ENCODE measurements around the gene ZIC2. TPM values are rescaled to one million over a fixed set of nuclear protein-coding genes. Genes with fewer than 3 reads are reported as not detected.

Gene ZIC2
- total RNA-seq, 1 experiment from 2014 or later = 305 TPM

GRCh38 chr13:99953138-99953755, 28.3 kb upstream of the ZIC2 start:
- DNase-seq (ENCODE audit: low spot score) = no peak
- BruUV-seq (replicated peaks) = no TSS peak
- no peak overlapping the region for H3K4me3 ChIP-seq (ENCODE audit: low read depth, low read length, poor library complexity, severe bottlenecking)
- no peaks in the 10 kb centered on the region for H3K36me3 ChIP-seq (ENCODE audit: insufficient read depth, low read length, poor library complexity, severe bottlenecking)
- ChIA-PET CTCF (no interaction called here), POLR2A (ENCODE audit: low non-redundant PET) (interaction anchor here (0.6 kb wide), 1 partner anchor 283 kb away, joined by 4 read pairs; no protein-coding TSS in a partner anchor)
- TF ChIP-seq EZH2 (IDR thresholded peaks at IDR 0.05; ENCODE audit: borderline replicate concordance, low read depth, low read length, poor library complexity, severe bottlenecking) (no peak), CTCF (conservative IDR thresholded peaks at IDR 0.05; ENCODE audit: low read depth, low read length) (no peak)
- H3K4me1 ChIP-seq (ENCODE audit: insufficient read depth, low read length, poor library complexity, severe bottlenecking) = peaks cover 22% of the 10 kb centered on the region
- H3K27ac ChIP-seq (ENCODE audit: low read depth, low read length, poor library complexity, severe bottlenecking) = no peak overlapping the region
- intact Hi-C loops (cut with micrococcal nuclease; ENCODE audit: unreplicated experiment) = no loop called here
- H3K9me3 ChIP-seq (ENCODE audit: low read depth, low read length, poor library complexity, severe bottlenecking) = no peaks in the 10 kb centered on the region
- H3K27me3 ChIP-seq (replicated peaks; ENCODE audit: insufficient read depth, low read depth, low read length, poor library complexity) = no peaks in the 10 kb centered on the region

GRCh38 chr13:99955107-99955746, 26.4 kb upstream of the ZIC2 start:
- ChIA-PET POLR2A (ENCODE audit: low non-redundant PET) (no interaction called here), CTCF (no interaction called here)
- Histone ChIP-seq H3K36me3 (ENCODE audit: insufficient read depth, low read length, poor library complexity, severe bottlenecking) (no peaks in the 10 kb centered on the region), H3K27me3 (replicated peaks; ENCODE audit: insufficient read depth, low read depth, low read length, poor library complexity) (no peaks in the 10 kb centered on the region), H3K4me3 (ENCODE audit: low read depth, low read length, poor library complexity, severe bottlenecking) (peak overlapping the region; percentile 48), H3K27ac (ENCODE audit: low read depth, low read length, poor library complexity, severe bottlenecking) (peak overlapping the region; percentile 52), H3K9me3 (ENCODE audit: low read depth, low read length, poor library complexity, severe bottlenecking) (no peaks in the 10 kb centered on the region), H3K4me1 (ENCODE audit: insufficient read depth, low read length, poor library complexity, severe bottlenecking) (peaks cover 12% of the 10 kb centered on the region)
- no TSS peak for BruUV-seq (replicated peaks)
- intact Hi-C loops (cut with micrococcal nuclease; ENCODE audit: unreplicated experiment) = no loop called here
- no peak for TF ChIP-seq EZH2 (IDR thresholded peaks at IDR 0.05; ENCODE audit: borderline replicate concordance, low read depth, low read length, poor library complexity, severe bottlenecking)
- DNase-seq (ENCODE audit: low spot score) = no peak

DNA sequence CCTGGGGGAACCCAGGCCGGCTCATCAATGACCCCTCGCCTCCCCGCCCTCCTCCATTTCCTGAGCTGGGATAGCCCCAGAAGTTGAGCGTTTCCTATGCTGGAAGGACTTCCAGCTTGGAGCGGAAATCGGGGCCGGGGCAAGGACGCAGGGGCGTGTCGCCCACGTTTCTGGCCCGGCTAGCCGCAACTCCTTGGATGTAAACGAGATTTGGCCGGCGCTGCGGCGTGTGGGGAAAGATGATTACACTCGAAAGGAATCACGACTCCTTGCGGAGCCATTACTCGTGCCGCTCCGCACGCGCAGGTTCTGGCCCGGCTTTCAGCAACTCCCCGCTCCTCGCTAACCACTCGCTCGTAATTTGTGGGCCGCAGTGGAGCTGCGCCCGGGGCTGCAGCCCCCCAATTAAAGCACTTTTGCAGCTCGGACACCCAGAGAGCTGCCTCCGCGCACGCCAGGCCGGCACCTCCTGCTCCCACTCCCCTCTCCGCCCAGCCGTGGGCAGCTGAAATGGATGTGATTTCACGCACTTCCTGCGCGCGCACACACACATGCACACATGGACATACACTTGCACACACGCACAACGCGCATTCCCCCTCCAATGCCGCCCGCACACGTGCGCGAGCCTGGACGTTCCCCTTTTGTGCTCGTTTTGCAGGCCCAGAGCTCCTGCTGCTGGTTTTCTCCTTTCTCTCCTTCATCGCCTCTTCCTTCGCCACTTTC, 25.7 kb upstream of the ZIC2 start:
- POLR2A ChIA-PET (ENCODE audit: low non-redundant PET) = no interaction called here
- no peaks in the 10 kb centered on the region for H3K36me3 ChIP-seq (ENCODE audit: insufficient read depth, low read length, poor library complexity, severe bottlenecking)
- no TSS peak for BruUV-seq (replicated peaks)
- no peaks in the 10 kb centered on the region for H3K9me3 ChIP-seq (ENCODE audit: low read depth, low read length, poor library complexity, severe bottlenecking)
- TF ChIP-seq CTCF (conservative IDR thresholded peaks at IDR 0.05; ENCODE audit: low read depth, low read length) = no peak
- TF ChIP-seq EZH2 (IDR thresholded peaks at IDR 0.05; ENCODE audit: borderline replicate concordance, low read depth, low read length, poor library complexity, severe bottlenecking) = no peak
- peak overlapping the region; percentile 48 for H3K4me3 ChIP-seq (ENCODE audit: low read depth, low read length, poor library complexity, severe bottlenecking)
- CTCF ChIA-PET = interaction anchor here (0.5 kb wide), 1 partner anchor 9 kb away, joined by 5 read pairs; no protein-coding TSS in a partner anchor
- intact Hi-C loops (cut with micrococcal nuclease; ENCODE audit: unreplicated experiment) = no loop called here
- DNase-seq (ENCODE audit: low spot score) = peak; percentile 59
- no peaks in the 10 kb centered on the region for H3K27me3 ChIP-seq (replicated peaks; ENCODE audit: insufficient read depth, low read depth, low read length, poor library complexity)
- H3K4me1 ChIP-seq (ENCODE audit: insufficient read depth, low read length, poor library complexity, severe bottlenecking) = peaks cover 11% of the 10 kb centered on the region
- peak overlapping the region; percentile 71 for H3K27ac ChIP-seq (ENCODE audit: low read depth, low read length, poor library complexity, severe bottlenecking)

Data from A673 (cell line).